Measurements from ENCODE around the gene EARS2. TPM values are rescaled to one million over a fixed set of nuclear protein-coding genes. Genes with fewer than 3 reads are reported as not detected.

Gene EARS2
- total RNA-seq, 6 donors from 2014 or later = 11.5 to 38.8 (median 15.9) TPM

DNA sequence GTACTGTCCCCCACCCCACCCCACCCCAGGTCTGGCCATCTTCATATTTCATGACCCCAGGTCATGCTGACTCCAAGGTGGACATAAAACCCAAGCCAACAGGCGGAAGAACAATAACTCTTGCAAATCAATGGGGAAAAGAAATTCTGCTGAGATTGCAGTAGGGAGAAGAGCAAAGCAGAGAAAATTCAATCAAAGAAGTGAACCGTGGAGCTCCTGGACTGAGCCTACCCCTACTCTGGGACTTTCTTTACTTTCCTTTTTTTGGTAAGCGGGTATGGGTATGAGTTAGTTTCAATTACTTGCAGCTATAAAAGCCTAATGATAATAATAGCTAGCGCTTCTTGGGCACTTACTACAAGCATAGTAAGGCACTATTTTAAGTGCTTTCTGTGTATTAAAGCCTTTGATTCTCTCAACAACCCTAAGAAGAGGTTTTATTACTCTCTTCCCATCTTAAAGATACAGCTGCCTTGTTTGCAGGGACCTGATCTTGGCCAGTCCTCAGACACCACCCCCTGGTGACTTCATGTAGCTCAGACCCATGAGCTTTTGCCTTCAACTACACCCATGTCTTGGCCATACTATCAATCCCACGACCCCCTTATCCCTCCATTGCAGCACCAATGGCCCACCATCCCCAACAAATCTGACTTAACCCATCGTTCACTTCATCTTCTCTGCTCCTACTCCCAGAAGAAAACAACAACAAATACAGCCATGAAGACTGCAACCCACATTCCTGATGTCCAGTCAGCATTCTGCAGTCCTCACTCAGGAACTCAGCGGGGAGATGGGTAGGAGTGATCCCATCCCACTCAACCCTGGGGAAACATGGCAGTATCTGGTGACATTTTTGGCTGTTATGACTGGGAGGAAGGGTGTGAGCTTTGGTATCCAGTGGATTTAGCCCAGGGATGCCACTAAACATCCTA lies 51.2 kb downstream of the EARS2 start:
- H3K9me3 ChIP-seq = no peaks in the 10 kb centered on the region
- H3K27ac ChIP-seq = peak overlapping the region in 2 of 4 donors; percentile 63 to 73
- DNase-seq = no peak
- no peaks in the 10 kb centered on the region for H3K36me3 ChIP-seq
- H3K4me3 ChIP-seq = no peak overlapping the region
- TF ChIP-seq EP300 (IDR thresholded peaks at IDR 0.05) = no peak
- TF ChIP-seq POLR2AphosphoS5 (IDR thresholded peaks at IDR 0.05) = no peak
- TF ChIP-seq CTCF (IDR thresholded peaks at IDR 0.05) = no peak
- no peak for TF ChIP-seq POLR2A (IDR thresholded peaks at IDR 0.05)
- H3K4me1 ChIP-seq = peaks cover 61 to 84% (median 68%) of the 10 kb centered on the region in 4 donors
- no peaks in the 10 kb centered on the region for H3K27me3 ChIP-seq
- 80 to 82% methylated on average over 7 of the region's 7 CpGs for WGBS, 2 donors
- ATAC-seq (ENCODE audit: low FRiP score in 2 of 2) = no peak

DNA sequence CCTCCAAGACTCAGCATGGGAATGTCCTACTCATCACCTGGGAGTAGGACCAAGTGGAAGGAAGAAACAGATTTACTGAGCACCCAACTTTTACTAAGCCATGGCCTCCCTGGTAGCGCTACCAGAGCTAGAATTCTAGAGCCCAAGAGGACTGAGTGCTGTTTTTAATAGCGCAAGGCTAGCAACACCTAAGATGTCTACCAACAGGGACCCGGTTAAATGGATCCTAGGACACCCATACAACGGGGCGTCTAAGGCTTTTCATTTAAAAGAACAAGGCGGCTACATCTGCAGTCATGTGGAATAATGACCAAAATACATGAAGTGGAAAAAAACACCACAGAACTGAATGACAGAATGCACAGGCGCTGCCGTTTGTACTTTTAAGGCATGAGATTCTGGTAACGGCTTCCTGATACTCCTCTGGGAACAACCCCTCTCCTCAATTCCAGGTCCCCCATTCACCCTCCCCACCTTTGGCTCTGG lies 51.9 kb downstream of the EARS2 start:
- Histone ChIP-seq H3K4me3 (no peak overlapping the region), H3K27me3 (no peaks in the 10 kb centered on the region), H3K36me3 (peaks cover 0 to 3% (median 0%) of the 10 kb centered on the region in 4 donors), H3K4me1 (peaks cover 67 to 86% (median 75%) of the 10 kb centered on the region in 4 donors), H3K9me3 (no peaks in the 10 kb centered on the region), H3K27ac (peak overlapping the region; percentile 63 to 77 (median 69))
- 92% methylated on average over 8 to 9 of the region's 9 CpGs for WGBS, 2 donors
- ATAC-seq (ENCODE audit: low FRiP score in 2 of 2) = no peak
- TF ChIP-seq CTCF (IDR thresholded peaks at IDR 0.05) = no peak
- no peak for TF ChIP-seq POLR2AphosphoS5 (IDR thresholded peaks at IDR 0.05)
- TF ChIP-seq EP300 (IDR thresholded peaks at IDR 0.05) = no peak
- TF ChIP-seq POLR2A (IDR thresholded peaks at IDR 0.05) = no peak
- DNase-seq = no peak

- WGBS, 2 donors = 36 to 53% methylated on average over 9 to 12 of the region's 13 CpGs
- Histone ChIP-seq H3K36me3 (peaks cover 0 to 5% (median 0%) of the 10 kb centered on the region in 4 donors), H3K4me3 (no peak overlapping the region), H3K4me1 (peaks cover 74 to 92% (median 78%) of the 10 kb centered on the region in 4 donors), H3K9me3 (no peaks in the 10 kb centered on the region), H3K27ac (peak overlapping the region; percentile 63 to 77 (median 69)), H3K27me3 (no peaks in the 10 kb centered on the region)
- ATAC-seq (ENCODE audit: low FRiP score in 2 of 2) (peak; percentile 70 to 78), DNase-seq (peak; percentile 48 to 83)
- no peak for TF ChIP-seq EP300 (IDR thresholded peaks at IDR 0.05)
- TF ChIP-seq POLR2A (IDR thresholded peaks at IDR 0.05) = no peak
- peak; percentile 48 to 60 for TF ChIP-seq POLR2AphosphoS5 (IDR thresholded peaks at IDR 0.05)
- TF ChIP-seq CTCF (IDR thresholded peaks at IDR 0.05) = no peak
Observed at GRCh38 chr16:23504453-23505179, 52.5 kb downstream of the EARS2 start.

DNA sequence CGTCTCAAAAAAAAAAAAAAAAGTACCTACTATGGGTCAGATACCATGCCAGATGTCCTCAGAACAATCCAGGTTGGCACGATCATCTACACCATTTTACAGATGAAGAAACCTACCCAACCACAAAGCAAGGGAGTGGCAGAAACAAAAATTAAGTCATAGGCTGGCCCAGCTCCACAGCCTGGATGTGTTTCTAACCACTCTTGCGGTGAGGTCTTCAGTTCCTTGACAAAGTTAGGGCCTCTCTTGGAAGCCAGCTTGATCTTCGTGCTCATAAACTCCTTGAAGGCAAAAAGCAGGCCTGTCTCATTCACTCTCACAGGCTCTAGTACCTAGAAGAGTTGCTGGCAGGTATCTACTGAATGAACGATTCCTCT lies 53.1 kb downstream of the EARS2 start:
- peak in 1 of 2 donors; percentile 75 for DNase-seq
- ATAC-seq (ENCODE audit: low FRiP score in 2 of 2) = peak; percentile 61 to 80
- peak overlapping the region; percentile 48 to 77 (median 68) for H3K27ac ChIP-seq
- no peaks in the 10 kb centered on the region for H3K9me3 ChIP-seq
- 44 to 56% methylated on average over 5 of the region's 5 CpGs for WGBS, 2 donors
- H3K36me3 ChIP-seq = peaks cover 0 to 5% (median 0%) of the 10 kb centered on the region in 4 donors
- H3K4me1 ChIP-seq = peaks cover 72 to 93% (median 77%) of the 10 kb centered on the region in 4 donors
- H3K4me3 ChIP-seq = no peak overlapping the region
- no peaks in the 10 kb centered on the region for H3K27me3 ChIP-seq
- TF ChIP-seq POLR2A (IDR thresholded peaks at IDR 0.05) = no peak
- TF ChIP-seq POLR2AphosphoS5 (IDR thresholded peaks at IDR 0.05) = no peak
- TF ChIP-seq CTCF (IDR thresholded peaks at IDR 0.05) = no peak
- no peak for TF ChIP-seq EP300 (IDR thresholded peaks at IDR 0.05)
